IMR-90 (cell line): Measurements from ENCODE around the gene PLCB4. TPM values are rescaled to one million over a fixed set of nuclear protein-coding genes. Genes with fewer than 3 reads are reported as not detected.

ENCODE experiments used
- ATAC-seq: fragments of 200-7000 bp; cut with Tn5 transposase; 2 replicates; pipeline ENCODE4 v1.9.1; 2020; ENCODE audit warnings: low read depth, mild to moderate bottlenecking, moderate library complexity
- BruUV-seq: library from RNA; stranded (reverse); fragments of 400-500 nt; replicated peaks from 2 replicates; lab custom pipeline; 2021; lab: Mats Ljungman, UMichigan
- CTCF ChIA-PET: fragments of 300-600 bp; formaldehyde crosslinking; extraction: SDS; loops from one replicate; lab custom pipeline; 2021; ENCODE audit warnings: antibody characterized with exemption; lab: Yijun Ruan, JAX
- POLR2A ChIA-PET: fragments of 300-600 bp; sonication (Branson Sonifier 250); formaldehyde crosslinking; loops from one replicate; lab custom pipeline; 2022; ENCODE audit warnings: antibody characterized with exemption; ENCODE audit not compliant: unreplicated experiment; lab: Charles Lee
- DNase-seq: peaks from one replicate; pipeline ENCODE4 v3.0.0; 2013
- H2AFZ ChIP-seq: replicated peaks from 2 replicates; pipeline ENCODE3; 2013; ENCODE audit warnings: low read length, mild to moderate bottlenecking; ENCODE audit not compliant: poor library complexity
- H2AK5ac ChIP-seq: 2 replicates; pipeline ENCODE4 v1.6.1; 2013; ENCODE audit warnings: low read depth, low read length, inconsistent platforms
- H2AK9ac ChIP-seq: replicated peaks from 2 replicates; pipeline ENCODE3; 2013; ENCODE audit warnings: mild to moderate bottlenecking, low read depth, low read length, moderate library complexity; ENCODE audit not compliant: poor library complexity
- H2BK120ac ChIP-seq: 2 replicates; pipeline ENCODE4 v1.6.1; 2013; ENCODE audit warnings: low read depth, low read length, inconsistent platforms
- H2BK15ac ChIP-seq: 3 replicates; pipeline ENCODE4 v1.6.1; 2013; ENCODE audit warnings: low read depth, low read length, inconsistent platforms
- H2BK20ac ChIP-seq: 2 replicates; pipeline ENCODE4 v1.6.1; 2013; ENCODE audit warnings: low read depth, mild to moderate bottlenecking, inconsistent platforms, low read length, moderate library complexity
- H2BK5ac ChIP-seq: 2 replicates; pipeline ENCODE4 v1.6.1; 2013; ENCODE audit warnings: mild to moderate bottlenecking, low read depth, low read length, inconsistent platforms; ENCODE audit not compliant: poor library complexity, severe bottlenecking
- H3K14ac ChIP-seq: replicated peaks from 2 replicates; pipeline ENCODE4 v1.6.1; 2013; ENCODE audit warnings: low read depth, low read length, inconsistent platforms
- H3K18ac ChIP-seq: 2 replicates; pipeline ENCODE4 v1.6.1; 2013; ENCODE audit warnings: low read depth, low read length, control low read depth
- H3K23ac ChIP-seq: 2 replicates; pipeline ENCODE4 v1.6.1; 2013; ENCODE audit warnings: low read depth, low read length, inconsistent platforms
- H3K27ac ChIP-seq: 2 replicates; pipeline ENCODE4 v1.5.1; 2013; ENCODE audit warnings: mild to moderate bottlenecking, control low read depth, low read length; ENCODE audit not compliant: insufficient read depth
- H3K27me3 ChIP-seq: 2 replicates; pipeline ENCODE4 v1.6.1; 2013; ENCODE audit warnings: low read length; ENCODE audit not compliant: control insufficient read depth, insufficient read depth
- H3K36me3 ChIP-seq: 2 replicates; pipeline ENCODE4 v1.6.1; 2013; ENCODE audit warnings: low read length, mixed read lengths; ENCODE audit not compliant: control insufficient read depth, insufficient read depth
- H3K4ac ChIP-seq: 2 replicates; pipeline ENCODE4 v1.6.1; 2013; ENCODE audit warnings: low read depth, low read length, inconsistent platforms
- H3K4me1 ChIP-seq: 2 replicates; pipeline ENCODE4 v1.6.1; 2013; ENCODE audit warnings: low read length, mixed read lengths; ENCODE audit not compliant: control insufficient read depth, insufficient read depth
- H3K4me2 ChIP-seq: 2 replicates; pipeline ENCODE4 v1.6.1; 2013; ENCODE audit warnings: low read depth, mild to moderate bottlenecking, control low read depth, low read length, moderate library complexity
- H3K4me3 ChIP-seq: 2 replicates; pipeline ENCODE4 v1.5.1; 2013; ENCODE audit warnings: low read depth, mild to moderate bottlenecking, control low read depth, low read length, moderate library complexity; ENCODE audit not compliant: insufficient read depth
- H3K56ac ChIP-seq: 2 replicates; pipeline ENCODE4 v1.6.1; 2013; ENCODE audit warnings: low read length, inconsistent platforms; ENCODE audit not compliant: insufficient read depth; ENCODE audit errors: extremely low read depth
- H3K79me1 ChIP-seq, 2 experiments: 2 replicates each; pipeline ENCODE4 v1.6.1; 2013; ENCODE audit warnings: low read length in 2 of 2, inconsistent platforms in 1 of 2, low read depth in 1 of 2
- H3K9ac ChIP-seq: 2 replicates; pipeline ENCODE4 v1.6.1; 2013; ENCODE audit warnings: low read depth, low read length, control low read depth
- H3K9me1 ChIP-seq: 2 replicates; pipeline ENCODE4 v1.6.1; 2013; ENCODE audit warnings: low read length, inconsistent platforms; ENCODE audit not compliant: insufficient read depth
- H3K9me3 ChIP-seq: 2 replicates; pipeline ENCODE4 v1.6.1; 2013; ENCODE audit warnings: low read length; ENCODE audit not compliant: control insufficient read depth, insufficient read depth
- H4K20me1 ChIP-seq: 2 replicates; pipeline ENCODE4 v1.6.1; 2013; ENCODE audit warnings: low read length, inconsistent platforms; ENCODE audit not compliant: insufficient read depth
- H4K5ac ChIP-seq: 2 replicates; pipeline ENCODE4 v1.6.1; 2013; ENCODE audit warnings: mild to moderate bottlenecking, low read depth, low read length, control low read depth
- H4K8ac ChIP-seq, 2 experiments: 2 replicates each; pipeline ENCODE4 v1.6.1; 2013; ENCODE audit warnings: low read depth in 2 of 2, low read length in 2 of 2, control low read depth in 1 of 2, inconsistent platforms in 1 of 2
- H4K91ac ChIP-seq: 2 replicates; pipeline ENCODE4 v1.6.1; 2013; ENCODE audit warnings: low read depth, low read length, inconsistent platforms; ENCODE audit not compliant: insufficient read depth
- BHLHE40 ChIP-seq: fragments of 150-350 bp; IDR thresholded peaks from 2 replicates; pipeline ENCODE4 v1.6.1; 2016; ENCODE audit warnings: mild to moderate bottlenecking, low read depth, low read length
- CHD1 ChIP-seq: IDR thresholded peaks from 2 replicates; pipeline ENCODE4 v1.6.1; 2012; ENCODE audit warnings: low read depth, low read length, improper control_type of control experiment
- MAFK ChIP-seq: IDR thresholded peaks from 2 replicates; pipeline ENCODE4 v1.6.1; 2012; ENCODE audit warnings: low read depth, low read length, improper control_type of control experiment
- MXI1 ChIP-seq: IDR thresholded peaks from 2 replicates; pipeline ENCODE4 v1.6.1; 2012; ENCODE audit warnings: low read depth, mild to moderate bottlenecking, low read length, moderate library complexity, borderline replicate concordance
- NFE2L2 ChIP-seq: fragments of 150-350 bp; IDR thresholded peaks from 2 replicates; pipeline ENCODE4 v1.6.1; 2016; ENCODE audit warnings: low read depth, mild to moderate bottlenecking, low read length
- RAD21 ChIP-seq: IDR thresholded peaks from 2 replicates; pipeline ENCODE4 v1.6.1; 2012; ENCODE audit warnings: low read length, improper control_type of control experiment
- WGBS, 2 experiments: methylation state at CpG; one replicate each; pipeline versions ENCODE4 v1.1.5 to v1.1.7; 2013; ENCODE audit warnings: missing lambda C conversion rate in 2 of 2; ENCODE audit not compliant: insufficient read length in 1 of 2; ENCODE audit errors: extremely low coverage in 2 of 2; 5-methylcytosine and 5-hydroxymethylcytosine counted together
- dilution Hi-C: fragments of 300-500 bp; cut with HindIII; formaldehyde crosslinking; loops from one replicate; pipeline ENCODE4 v1.14.3; 2018; ENCODE audit warnings: low sequenced_read_pairs; ENCODE audit not compliant: unreplicated experiment
- in situ Hi-C: fragments of 300-500 bp; cut with MboI; formaldehyde crosslinking; loops from 3 replicates; pipeline ENCODE4 v1.14.3; 2019; ENCODE audit warnings: low sequenced_read_pairs, inconsistent platforms, mixed read lengths
- intact Hi-C: fragments of 100-400 bp; cut with micrococcal nuclease; formaldehyde crosslinking; loops from 2 replicates; pipeline ENCODE4 v1.10.0; 2022
- polyA plus RNA-seq, 3 experiments: library from polyadenylated mRNA; depleted of rRNA; stranded (reverse); fragments of >200 nt; gene quantifications; 2 replicates each; pipeline ENCODE4 v1.2.3, GENCODE V29; 2012; ENCODE audit warnings: low replicate concordance in 1 of 3
- total RNA-seq: library from RNA; depleted of rRNA; stranded (reverse); fragments of >200 nt; gene quantifications from 2 replicates; pipeline ENCODE4 v1.2.3, GENCODE V29; 2012
- TF ChIP-seq, protein P1 (sequence below): fragments of 150-350 bp; IDR thresholded peaks from 2 replicates; pipeline ENCODE4 v1.6.1; 2016; ENCODE audit warnings: low read depth, mild to moderate bottlenecking, low read length, moderate library complexity, borderline replicate concordance
- TF ChIP-seq, protein P2 (sequence below): conservative IDR thresholded peaks from 2 replicates; pipeline ENCODE4 v1.5.1; 2012; ENCODE audit warnings: mild to moderate bottlenecking, low read depth, low read length, improper control_type of control experiment

The PLCB4 gene
- total and polyA plus RNA-seq, 2 of the 4 experiments (the other 2 are of a cell fraction) = 12.5 to 24.0 TPM

GRCh38 chr20:9476637-9477036 is 407.8 kb downstream of the PLCB4 start:
- no peak overlapping the region for H3K4ac ChIP-seq
- TF ChIP-seq RAD21 (no peak), CHD1 (no peak), MAFK (no peak), BHLHE40 (no peak), NFE2L2 (no peak), MXI1 (no peak)
- TF ChIP-seq, protein P1, sequence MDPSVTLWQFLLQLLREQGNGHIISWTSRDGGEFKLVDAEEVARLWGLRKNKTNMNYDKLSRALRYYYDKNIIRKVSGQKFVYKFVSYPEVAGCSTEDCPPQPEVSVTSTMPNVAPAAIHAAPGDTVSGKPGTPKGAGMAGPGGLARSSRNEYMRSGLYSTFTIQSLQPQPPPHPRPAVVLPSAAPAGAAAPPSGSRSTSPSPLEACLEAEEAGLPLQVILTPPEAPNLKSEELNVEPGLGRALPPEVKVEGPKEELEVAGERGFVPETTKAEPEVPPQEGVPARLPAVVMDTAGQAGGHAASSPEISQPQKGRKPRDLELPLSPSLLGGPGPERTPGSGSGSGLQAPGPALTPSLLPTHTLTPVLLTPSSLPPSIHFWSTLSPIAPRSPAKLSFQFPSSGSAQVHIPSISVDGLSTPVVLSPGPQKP = no peak
- TF ChIP-seq, protein P2, sequence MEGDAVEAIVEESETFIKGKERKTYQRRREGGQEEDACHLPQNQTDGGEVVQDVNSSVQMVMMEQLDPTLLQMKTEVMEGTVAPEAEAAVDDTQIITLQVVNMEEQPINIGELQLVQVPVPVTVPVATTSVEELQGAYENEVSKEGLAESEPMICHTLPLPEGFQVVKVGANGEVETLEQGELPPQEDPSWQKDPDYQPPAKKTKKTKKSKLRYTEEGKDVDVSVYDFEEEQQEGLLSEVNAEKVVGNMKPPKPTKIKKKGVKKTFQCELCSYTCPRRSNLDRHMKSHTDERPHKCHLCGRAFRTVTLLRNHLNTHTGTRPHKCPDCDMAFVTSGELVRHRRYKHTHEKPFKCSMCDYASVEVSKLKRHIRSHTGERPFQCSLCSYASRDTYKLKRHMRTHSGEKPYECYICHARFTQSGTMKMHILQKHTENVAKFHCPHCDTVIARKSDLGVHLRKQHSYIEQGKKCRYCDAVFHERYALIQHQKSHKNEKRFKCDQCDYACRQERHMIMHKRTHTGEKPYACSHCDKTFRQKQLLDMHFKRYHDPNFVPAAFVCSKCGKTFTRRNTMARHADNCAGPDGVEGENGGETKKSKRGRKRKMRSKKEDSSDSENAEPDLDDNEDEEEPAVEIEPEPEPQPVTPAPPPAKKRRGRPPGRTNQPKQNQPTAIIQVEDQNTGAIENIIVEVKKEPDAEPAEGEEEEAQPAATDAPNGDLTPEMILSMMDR = no peak
- H3K27me3 ChIP-seq = no peaks in the 10 kb centered on the region
- WGBS, 2 experiments = 100% methylated on average over 1 of the region's 7 CpGs; no CpG with 5 or more reads in 1 of the 2 experiments
- H4K8ac ChIP-seq = no peak overlapping the region
- intact Hi-C loops (loop anchor here (5.0 kb wide), 1 partner anchor 136 kb away; no protein-coding TSS in a partner anchor), dilution Hi-C loops (no loop called here), in situ Hi-C loops (no loop called here)
- H3K27ac ChIP-seq = no peak overlapping the region
- H4K20me1 ChIP-seq = 0 out of 2 replicates have a peak, but pooled peaks cover 4% of the 10 kb centered on the region
- H2AFZ ChIP-seq = no peak overlapping the region
- H3K56ac ChIP-seq = no peak overlapping the region
- H3K18ac ChIP-seq = no peak overlapping the region
- H3K4me2 ChIP-seq = no peak overlapping the region
- H3K9me3 ChIP-seq = no peaks in the 10 kb centered on the region
- no peak overlapping the region for H3K4me3 ChIP-seq
- no peak overlapping the region for H2BK5ac ChIP-seq
- POLR2A ChIA-PET = interaction anchor here (0.7 kb wide), 1 partner anchor 1405 kb away, joined by 6 read pairs; no protein-coding TSS in a partner anchor
- ATAC-seq (no peak), DNase-seq (no peak)
- BruUV-seq = no TSS peak
- no peak overlapping the region for H4K91ac ChIP-seq
- no peak overlapping the region for H2AK9ac ChIP-seq
- H2BK120ac ChIP-seq = no peak overlapping the region
- no peaks in the 10 kb centered on the region for H3K4me1 ChIP-seq
- peaks cover 4% of the 10 kb centered on the region for H3K9me1 ChIP-seq
- no peak overlapping the region for H3K23ac ChIP-seq
- no peak overlapping the region for H3K14ac ChIP-seq
- H2BK20ac ChIP-seq = no peak overlapping the region
- H2BK15ac ChIP-seq = no peak overlapping the region
- no peak overlapping the region for H3K9ac ChIP-seq
- CTCF ChIA-PET = interaction anchor here (0.8 to 0.9 kb wide), 2 partner anchors 8 to 10 kb away, joined by 4 to 7 read pairs; no protein-coding TSS in a partner anchor
- H4K5ac ChIP-seq = no peak overlapping the region
- H3K79me1 ChIP-seq = no peaks in the 10 kb centered on the region; a peak in 1 of 4 replicates
- H2AK5ac ChIP-seq = no peak overlapping the region
- 0 out of 2 replicates have a peak, but pooled peaks cover 2% of the 10 kb centered on the region for H3K36me3 ChIP-seq
